ENCODE measurements around the gene RAD23B.

Gene RAD23B

GRCh38 chr9:107306308-107306707, 23.2 kb downstream of the RAD23B start:
- no peak for DNase-seq (ENCODE audit: low read depth in 2 of 2)
- no peak overlapping the region for H3K4me3 ChIP-seq (replicated peaks in 1 of 2; ENCODE audit: low read depth in 2 of 2, low read length in 2 of 2)
- no peak for TF ChIP-seq CTCF (IDR thresholded peaks at IDR 0.05; ENCODE audit: low read depth, low read length)

GRCh38 chr9:107307331-107307730, 24.3 kb downstream of the RAD23B start:
- H3K4me3 ChIP-seq (replicated peaks in 1 of 2; ENCODE audit: low read depth in 2 of 2, low read length in 2 of 2): no peak overlapping the region
- no peak for DNase-seq (ENCODE audit: low read depth in 2 of 2)
- no peak for TF ChIP-seq CTCF (IDR thresholded peaks at IDR 0.05; ENCODE audit: low read depth, low read length)

- no peak for DNase-seq (ENCODE audit: low read depth in 2 of 2)
- no peak overlapping the region for H3K4me3 ChIP-seq (replicated peaks in 1 of 2; ENCODE audit: low read depth in 2 of 2, low read length in 2 of 2)
- no peak for TF ChIP-seq CTCF (IDR thresholded peaks at IDR 0.05; ENCODE audit: low read depth, low read length)
Measured at GRCh38 chr9:107308461-107308860, 25.4 kb downstream of the RAD23B start.

GRCh38 chr9:107309271-107309670, 26.2 kb downstream of the RAD23B start:
- no peak overlapping the region for H3K4me3 ChIP-seq (replicated peaks in 1 of 2; ENCODE audit: low read depth in 2 of 2, low read length in 2 of 2)
- no peak for DNase-seq (ENCODE audit: low read depth in 2 of 2)
- TF ChIP-seq CTCF (IDR thresholded peaks at IDR 0.05; ENCODE audit: low read depth, low read length): no peak

GRCh38 chr9:107312376-107313050, 29.4 kb downstream of the RAD23B start:
- no peak overlapping the region for H3K4me3 ChIP-seq (replicated peaks in 1 of 2; ENCODE audit: low read depth in 2 of 2, low read length in 2 of 2)
- peak in 1 of 2 donors; percentile 46 for DNase-seq (ENCODE audit: low read depth in 2 of 2)
- TF ChIP-seq CTCF (IDR thresholded peaks at IDR 0.05; ENCODE audit: low read depth, low read length): no peak

- no peak for TF ChIP-seq CTCF (IDR thresholded peaks at IDR 0.05; ENCODE audit: low read depth, low read length)
- DNase-seq (ENCODE audit: low read depth in 2 of 2): no peak
- H3K4me3 ChIP-seq (replicated peaks in 1 of 2; ENCODE audit: low read depth in 2 of 2, low read length in 2 of 2): no peak overlapping the region
Measured at GRCh38 chr9:107313555-107314096, 30.5 kb downstream of the RAD23B start.

GRCh38 chr9:107314763-107315162, 31.7 kb downstream of the RAD23B start:
- no peak for TF ChIP-seq CTCF (IDR thresholded peaks at IDR 0.05; ENCODE audit: low read depth, low read length)
- no peak for DNase-seq (ENCODE audit: low read depth in 2 of 2)
- H3K4me3 ChIP-seq (replicated peaks in 1 of 2; ENCODE audit: low read depth in 2 of 2, low read length in 2 of 2): no peak overlapping the region
